WTC11 (cell line): ENCODE data around the gene ADGRB3. TPM values are rescaled to one million over a fixed set of nuclear protein-coding genes. Genes with fewer than 3 reads are reported as not detected.

Experiments used
- ATAC-seq: fragments of 200-7000 bp; cut with Tn5 transposase; 2 replicates; pipeline ENCODE4 v1.10.0; 2021; ENCODE audit warnings: mild to moderate bottlenecking, moderate library complexity
- CTCF ChIA-PET: fragments of 300-600 bp; sonication (Branson Sonifier 250); formaldehyde crosslinking; loops from one replicate; lab custom pipeline; 2021; ENCODE audit warnings: antibody characterized with exemption; lab: Charles Lee
- POLR2A ChIA-PET: fragments of 350-600 bp; sonication (Branson Sonifier 250); formaldehyde crosslinking; loops from one replicate; lab custom pipeline; 2021; ENCODE audit warnings: antibody characterized with exemption; lab: Charles Lee
- DNase-seq: peaks from one replicate; pipeline ENCODE4 v3.0.0; 2021; ENCODE audit warnings: low spot score
- H3K27ac Mint-ChIP-seq: 2 replicates; pipeline ENCODE4 v1.8.0; 2021; ENCODE audit warnings: mixed read lengths
- H3K27me3 Mint-ChIP-seq: 2 replicates; pipeline ENCODE4 v1.8.0; 2021; ENCODE audit warnings: low read depth, mild to moderate bottlenecking, moderate library complexity, mixed read lengths
- H3K36me3 Mint-ChIP-seq: 2 replicates; pipeline ENCODE4 v1.8.0; 2021; ENCODE audit warnings: mixed read lengths
- H3K4me1 Mint-ChIP-seq: 2 replicates; pipeline ENCODE4 v1.8.0; 2022; ENCODE audit warnings: mixed read lengths
- H3K4me3 Mint-ChIP-seq: 2 replicates; pipeline ENCODE4 v1.8.0; 2021; ENCODE audit warnings: mild to moderate bottlenecking, moderate library complexity, mixed read lengths
- H3K9me3 Mint-ChIP-seq: 2 replicates; pipeline ENCODE4 v1.8.0; 2021; ENCODE audit warnings: mixed read lengths
- ATF2 ChIP-seq: sonication (generic); formaldehyde crosslinking; IDR thresholded peaks from 2 replicates; pipeline ENCODE4 v1.8.1; 2022; ENCODE audit warnings: low read depth, missing genetic modification reagents, borderline replicate concordance
- ELF4 ChIP-seq: sonication (generic); formaldehyde crosslinking; IDR thresholded peaks from 2 replicates; pipeline ENCODE4 v1.8.1; 2022; ENCODE audit warnings: low read depth, mild to moderate bottlenecking, moderate library complexity, missing genetic modification reagents
- EMX1 ChIP-seq: fragments of 250-450 bp; sonication (Bioruptor Pico); IDR thresholded peaks from 2 replicates; pipeline ENCODE4 v1.8.0; 2021; ENCODE audit warnings: mild to moderate bottlenecking
- ETV6 ChIP-seq: sonication (generic); formaldehyde crosslinking; IDR thresholded peaks from 2 replicates; pipeline ENCODE4 v1.8.1; 2022; ENCODE audit warnings: mild to moderate bottlenecking, missing genetic modification reagents
- FOXJ3 ChIP-seq: sonication (generic); formaldehyde crosslinking; IDR thresholded peaks from 2 replicates; pipeline ENCODE4 v1.9.0; 2021; ENCODE audit warnings: missing genetic modification reagents, mild to moderate bottlenecking, borderline replicate concordance
- FOXP1 ChIP-seq: sonication (generic); formaldehyde crosslinking; IDR thresholded peaks from 2 replicates; pipeline ENCODE4 v1.8.0; 2022; ENCODE audit warnings: missing genetic modification reagents, mild to moderate bottlenecking, moderate library complexity, borderline replicate concordance
- GTF2I ChIP-seq: fragments of 250-450 bp; sonication (Bioruptor Pico); conservative IDR thresholded peaks from 2 replicates; pipeline ENCODE4 v1.4.0; 2021; ENCODE audit warnings: mild to moderate bottlenecking
- IRF1 ChIP-seq: sonication (generic); formaldehyde crosslinking; IDR thresholded peaks from 2 replicates; pipeline ENCODE4 v1.8.0; 2023; ENCODE audit warnings: missing genetic modification reagents
- IRF2 ChIP-seq: sonication (generic); formaldehyde crosslinking; IDR thresholded peaks from 2 replicates; pipeline ENCODE4 v1.8.0; 2022; ENCODE audit warnings: low read depth, missing genetic modification reagents, borderline replicate concordance
- MAX ChIP-seq: sonication (generic); formaldehyde crosslinking; IDR thresholded peaks from 2 replicates; pipeline ENCODE4 v1.8.0; 2022; ENCODE audit warnings: mild to moderate bottlenecking, missing genetic modification reagents
- MLX ChIP-seq: sonication (generic); formaldehyde crosslinking; IDR thresholded peaks from 2 replicates; pipeline ENCODE4 v1.8.1; 2023; ENCODE audit warnings: mild to moderate bottlenecking, missing genetic modification reagents, moderate library complexity
- NFE2L1 ChIP-seq: sonication (generic); formaldehyde crosslinking; IDR thresholded peaks from 2 replicates; pipeline ENCODE4 v1.8.1; 2023; ENCODE audit warnings: missing genetic modification reagents
- OVOL2 ChIP-seq: fragments of 250-450 bp; sonication (Bioruptor Pico); IDR thresholded peaks from 2 replicates; pipeline ENCODE4 v1.9.0; 2021; ENCODE audit warnings: mild to moderate bottlenecking, borderline replicate concordance
- PRDM15 ChIP-seq: sonication (generic); formaldehyde crosslinking; IDR thresholded peaks from 2 replicates; pipeline ENCODE4 v1.8.0; 2022; ENCODE audit warnings: missing genetic modification reagents
- PREB ChIP-seq: sonication (generic); formaldehyde crosslinking; IDR thresholded peaks from 2 replicates; pipeline ENCODE4 v1.8.1; 2022; ENCODE audit warnings: mild to moderate bottlenecking, missing genetic modification reagents, moderate library complexity, borderline replicate concordance
- SOX15 ChIP-seq: fragments of 250-450 bp; sonication (Bioruptor Pico); IDR thresholded peaks from 2 replicates; pipeline ENCODE4 v1.9.0; 2021; ENCODE audit warnings: mild to moderate bottlenecking
- ZBTB21 ChIP-seq: sonication (generic); formaldehyde crosslinking; IDR thresholded peaks from 2 replicates; pipeline ENCODE4 v1.8.1; 2023; ENCODE audit warnings: mild to moderate bottlenecking, missing genetic modification reagents, borderline replicate concordance
- ZNF121 ChIP-seq: sonication (generic); formaldehyde crosslinking; IDR thresholded peaks from 2 replicates; pipeline ENCODE4 v1.8.0; 2023; ENCODE audit warnings: missing genetic modification reagents
- ZNF317 ChIP-seq: sonication (generic); formaldehyde crosslinking; IDR thresholded peaks from 2 replicates; pipeline ENCODE4 v1.8.1; 2023; ENCODE audit warnings: low read depth, mild to moderate bottlenecking, moderate library complexity, missing genetic modification reagents, borderline replicate concordance
- ZSCAN18 ChIP-seq: fragments of 250-450 bp; sonication (Bioruptor Pico); IDR thresholded peaks from 2 replicates; pipeline ENCODE4 v2.1.2; 2022; ENCODE audit warnings: mild to moderate bottlenecking, moderate library complexity
- total RNA-seq: library from RNA; stranded (reverse); gene quantifications from 3 replicates; pipeline ENCODE4 v1.2.3, GENCODE V29; 2021

The ADGRB3 gene
- total RNA-seq, 1 experiment from 2014 or later: 1.9 TPM

- Mint-ChIP-seq H3K36me3 (no peaks in the 10 kb centered on the region), H3K9me3 (0 out of 2 replicates have a peak, but pooled peaks cover 2% of the 10 kb centered on the region), H3K4me3 (no peak overlapping the region; the same call in 1 of the 2 replicates), H3K27me3 (peaks cover 7% of the 10 kb centered on the region), H3K4me1 (peaks cover 22% of the 10 kb centered on the region), H3K27ac (no peak overlapping the region)
- DNase-seq (no peak), ATAC-seq (no peak)
- ChIA-PET CTCF (interaction anchor here (1.2 to 1.7 kb wide), 3 partner anchors 67 to 257 kb away, joined by 3 to 4 read pairs (median 3); no protein-coding TSS in a partner anchor), POLR2A (interaction anchor here (1.2 to 1.3 kb wide), 2 partner anchors 12 to 15 kb away, joined by 3 read pairs; no protein-coding TSS in a partner anchor)
- TF ChIP-seq ATF2 (CRISPR knock-in tag): no peak
- no peak for TF ChIP-seq OVOL2 (CRISPR knock-in tag)
- no peak for TF ChIP-seq ZBTB21 (CRISPR knock-in tag)
- TF ChIP-seq FOXJ3 (CRISPR knock-in tag): no peak
- no peak for TF ChIP-seq PRDM15
- TF ChIP-seq MLX (CRISPR knock-in tag): no peak
- TF ChIP-seq FOXP1 (CRISPR knock-in tag): no peak
- TF ChIP-seq MAX (CRISPR knock-in tag): no peak
- TF ChIP-seq PREB (CRISPR knock-in tag): no peak
- TF ChIP-seq ELF4 (CRISPR knock-in tag): no peak
- no peak for TF ChIP-seq NFE2L1 (CRISPR knock-in tag)
- TF ChIP-seq ZNF317 (CRISPR knock-in tag): no peak
- TF ChIP-seq IRF1 (CRISPR knock-in tag): no peak
- TF ChIP-seq EMX1: no peak
- no peak for TF ChIP-seq ETV6 (CRISPR knock-in tag)
- TF ChIP-seq ZSCAN18 (CRISPR knock-in tag): no peak
- no peak for TF ChIP-seq SOX15 (CRISPR knock-in tag)
- no peak for TF ChIP-seq ZNF121 (CRISPR knock-in tag)
- no peak for TF ChIP-seq GTF2I (CRISPR knock-in tag)
- TF ChIP-seq IRF2 (CRISPR knock-in tag): no peak
Observed at GRCh38 chr6:69232008-69232407, 596.9 kb downstream of the ADGRB3 start.
